HT-29 (cell line): ENCODE data around the gene FBXW4. TPM values are rescaled to one million over a fixed set of nuclear protein-coding genes. Genes with fewer than 3 reads are reported as not detected.

Experiments
- DNase-seq: peaks from one replicate; pipeline ENCODE4 v3.0.0-alpha.2; 2015; ENCODE audit warnings: low spot score
- small RNA-seq: library from RNA; depleted of rRNA; stranded (forward); fragments of <200 nt; gene quantifications from one replicate; pipeline ENCODE3, GENCODE V24; 2014
- total RNA-seq: library from RNA; depleted of rRNA; stranded (reverse); fragments of >200 nt; shearing (Covaris generic); gene quantifications from 2 replicates; pipeline ENCODE4 v1.2.3, GENCODE V29; 2014; rRNA removed

FBXW4 gene
- total RNA-seq, 1 experiment from 2014 or later: 19.1 TPM

- no peak for DNase-seq
These were observed 126.8 kb downstream of the FBXW4 start for GRCh38 chr10:101568054-101568745.

DNA sequence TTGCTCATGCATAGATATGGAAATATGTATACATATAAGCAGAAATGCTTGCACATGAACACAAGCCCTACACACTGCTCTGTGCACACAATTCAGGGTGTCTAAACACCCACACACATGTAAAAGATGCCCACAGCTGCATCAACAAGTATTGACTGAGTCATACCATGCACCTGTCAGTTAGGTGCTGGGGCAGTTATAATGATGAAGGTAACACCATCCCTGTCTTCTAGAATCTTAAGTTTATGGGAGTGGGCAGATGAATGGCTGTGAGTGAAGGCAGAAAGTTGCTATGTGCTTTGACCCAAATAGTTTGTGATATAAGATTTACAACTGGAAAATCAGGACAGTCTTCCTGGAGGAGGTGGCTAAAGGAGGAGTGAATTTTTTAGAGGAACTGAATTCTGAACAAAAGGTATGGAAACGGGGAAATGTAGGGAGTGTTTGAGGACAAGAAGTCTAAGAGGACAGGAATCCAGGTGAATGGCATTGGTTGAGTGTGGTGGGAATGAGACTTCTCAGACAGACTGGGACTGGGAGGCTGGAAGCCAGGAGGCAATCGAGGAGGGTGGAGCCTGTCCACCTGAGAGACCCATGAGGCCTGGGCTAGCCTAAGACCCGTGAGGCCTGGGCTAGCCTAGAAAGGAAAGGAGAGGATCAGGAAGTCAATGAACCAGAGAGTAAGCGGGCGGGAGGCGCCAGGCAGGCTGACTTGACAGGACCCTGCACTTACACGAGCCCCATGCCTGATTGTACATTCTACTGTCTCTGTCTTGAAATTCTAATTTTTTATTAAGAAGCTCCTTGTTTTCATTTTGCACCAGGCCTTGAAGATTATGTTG, 127.6 kb downstream of the FBXW4 start:
- no peak for DNase-seq

- no peak for DNase-seq
These were observed 128.4 kb downstream of the FBXW4 start for GRCh38 chr10:101566333-101567164.

GRCh38 chr10:101565936-101566332, 129.0 kb downstream of the FBXW4 start:
- DNase-seq: no peak

DNA sequence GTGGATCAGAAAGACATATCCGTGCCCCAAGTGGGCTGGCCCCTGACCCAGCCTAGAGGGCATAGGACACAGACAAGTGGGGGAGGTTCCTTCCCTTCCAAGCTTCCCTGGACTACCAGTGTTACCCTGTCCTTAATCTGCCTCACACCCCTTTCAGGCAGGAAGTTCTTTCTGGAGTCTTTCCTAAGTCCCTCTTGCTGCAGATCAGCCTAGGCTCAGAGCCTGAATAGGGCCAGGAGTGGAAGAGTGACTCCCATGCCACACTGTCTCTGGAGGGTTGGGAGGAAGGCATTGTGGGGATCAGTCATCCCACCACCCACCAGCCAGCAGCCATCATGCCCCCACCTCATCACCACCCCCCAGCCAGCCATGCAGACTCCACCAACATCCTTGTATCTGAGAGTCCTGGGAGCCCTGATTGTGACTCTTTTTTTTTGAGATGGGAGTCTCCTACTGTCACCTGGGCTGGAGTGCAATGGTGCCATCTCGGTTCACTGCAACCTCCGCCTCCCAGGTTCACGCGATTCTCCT, 129.5 kb downstream of the FBXW4 start:
- no peak for DNase-seq

GRCh38 chr10:101564490-101564991, 130.4 kb downstream of the FBXW4 start:
- DNase-seq: no peak

DNA sequence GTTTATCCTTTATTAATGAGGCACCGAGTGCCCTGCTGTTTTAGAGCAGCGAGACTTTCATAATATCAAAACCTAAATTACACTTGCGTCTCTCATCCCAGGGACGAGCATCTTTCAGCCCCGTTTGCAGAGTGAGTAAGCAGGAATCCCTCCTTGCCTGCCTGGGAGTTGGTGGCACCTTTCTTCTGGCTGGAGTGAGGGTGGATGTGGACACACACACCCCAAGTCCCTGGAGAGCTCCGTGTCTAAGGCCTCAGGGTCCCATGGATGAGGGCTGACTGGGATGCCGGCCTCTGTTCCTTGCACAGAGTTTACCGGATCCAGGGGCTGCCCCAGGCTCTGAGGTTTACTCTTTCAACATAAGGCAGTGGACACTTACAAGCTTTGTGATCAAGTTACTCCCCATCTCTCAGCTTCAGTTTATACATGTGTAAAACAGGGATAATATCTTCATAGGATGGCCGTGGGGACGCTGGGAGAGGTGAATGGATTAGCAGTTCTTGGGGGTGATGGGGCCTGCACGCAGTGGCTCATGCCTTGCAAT, 131.4 kb downstream of the FBXW4 start:
- no peak for DNase-seq

- no peak for DNase-seq
These were observed 132.0 kb downstream of the FBXW4 start for GRCh38 chr10:101563007-101563406.

- DNase-seq: no peak
These were observed 132.7 kb downstream of the FBXW4 start for GRCh38 chr10:101562231-101562630.

DNA sequence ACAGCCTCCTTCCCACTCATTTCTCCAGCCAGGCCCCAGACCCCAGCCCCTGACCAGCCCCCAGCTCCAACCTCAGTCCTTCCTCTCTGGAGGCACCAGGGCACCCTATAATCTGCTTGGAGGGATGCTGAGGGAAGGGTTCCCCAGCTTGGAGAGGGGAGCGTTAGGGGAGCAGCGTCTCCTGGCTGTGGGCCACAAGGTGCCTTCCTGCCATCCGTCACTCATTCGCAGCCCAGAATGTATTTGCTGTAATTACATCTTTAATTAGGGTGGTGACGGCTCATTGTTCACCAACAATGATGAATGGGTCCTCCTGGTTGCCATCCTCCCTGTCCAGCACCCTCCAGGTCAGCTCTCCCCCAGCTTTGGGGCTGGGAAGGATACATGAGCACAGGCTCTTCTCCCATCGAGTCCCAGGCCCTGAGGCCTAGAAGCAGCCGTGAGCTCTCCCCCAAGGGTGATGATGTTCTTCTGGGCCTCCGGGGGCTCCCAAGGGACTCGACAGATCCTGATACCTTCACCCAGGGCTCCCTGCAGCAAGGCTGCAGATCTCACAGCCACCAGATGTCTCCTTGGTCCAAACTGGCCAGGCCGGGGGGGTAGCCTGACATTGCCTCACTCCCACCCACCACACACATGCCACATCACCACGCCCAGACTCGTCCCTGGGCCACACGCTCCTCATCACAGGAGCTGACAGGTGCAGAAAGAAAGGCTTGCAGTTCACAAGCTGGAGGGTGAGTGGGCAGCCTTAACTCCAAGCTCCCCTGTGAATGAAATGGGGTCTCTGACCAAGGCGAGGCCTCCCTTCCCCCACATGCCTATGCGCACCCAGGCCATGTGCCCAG, 133.7 kb downstream of the FBXW4 start:
- no peak for DNase-seq

Small RNA genes within 50 kb of the gene (small RNA-seq; reads per million reads assigned to genes)
- not detected for gene MIR3158-1
- gene RNU6-1165P: not detected

Other genes with a start within 250 kb of the FBXW4 start
- 22.6 and 32.0 TPM in 2 replicates for gene POLL, start 106.9 kb downstream of the FBXW4 start, total RNA-seq
- 22.1 and 35.7 TPM in 2 replicates for gene DPCD, start 106.8 kb downstream of the FBXW4 start, total RNA-seq
- gene FGF8, start 80.9 kb upstream of the FBXW4 start, total RNA-seq: not detected in 2 replicates
- 160 and 184 TPM in 2 replicates for gene NPM3, start 88.3 kb upstream of the FBXW4 start, total RNA-seq
- 42.9 and 43.2 TPM in 2 replicates for gene OGA, start 123.3 kb upstream of the FBXW4 start, total RNA-seq
- gene KCNIP2, start 148.6 kb upstream of the FBXW4 start, total RNA-seq: 1.2 and 1.9 TPM in 2 replicates